Measurements from ENCODE around the gene CDK6. TPM values are rescaled to one million over a fixed set of nuclear protein-coding genes. Genes with fewer than 3 reads are reported as not detected.

Gene CDK6
- total RNA-seq, 1 experiment from 2014 or later: 41.4 TPM

GRCh38 chr7:92854501-92855238 lies 18.3 kb upstream of the CDK6 start:
- CTCF ChIA-PET: no interaction called here

GRCh38 chr7:92851732-92852131 lies 15.4 kb upstream of the CDK6 start:
- Histone ChIP-seq H3K36me3 (ENCODE audit: control insufficient read depth in 1 of 2, insufficient read depth in 2 of 2, low read length in 2 of 2) (no peaks in the 10 kb centered on the region), H4K20me1 (ENCODE audit: insufficient read depth) (no peaks in the 10 kb centered on the region), H3K4me1 (ENCODE audit: control insufficient read depth in 1 of 2, insufficient read depth in 2 of 2, low read length in 2 of 2) (no peaks in the 10 kb centered on the region), H3K79me2 (ENCODE audit: insufficient read depth, low read length) (no peaks in the 10 kb centered on the region), H3K27me3 (ENCODE audit: insufficient read depth, low read length) (no peaks in the 10 kb centered on the region), H2AFZ (ENCODE audit: low read depth, low read length, poor library complexity, severe bottlenecking) (no peak overlapping the region), H3K4me3 (replicated peaks in 1 of 2; ENCODE audit: low read depth in 1 of 2, low read length in 2 of 2) (no peak overlapping the region), H3K27ac (ENCODE audit: low read depth, low read length) (no peak overlapping the region), H3K4me2 (ENCODE audit: low read length) (no peak overlapping the region), H3K9ac (ENCODE audit: low read length) (no peak overlapping the region), H3K9me2 (ENCODE audit: insufficient read depth) (no peaks in the 10 kb centered on the region), H3K9me3 (ENCODE audit: control insufficient read depth in 1 of 2, insufficient read depth in 1 of 2, low read depth in 1 of 2, low read length in 2 of 2) (no peaks in the 10 kb centered on the region)
- ChIA-PET POLR2A (no interaction called here), RAD21 (ENCODE audit: low non-redundant PET in 1 of 2, low total read pairs in 2 of 2, uncharacterized antibody in 2 of 2, unreplicated experiment in 2 of 2) (no interaction called here), CTCF (no interaction called here)
- no peak for TF ChIP-seq SRF (IDR thresholded peaks at IDR 0.05; ENCODE audit: low read depth)
- intact Hi-C loops (cut with micrococcal nuclease): no loop called here
- DNase-seq (ENCODE audit: low read depth, low spot score) (no peak), ATAC-seq (no peak)
- no TSS peak for BruUV-seq (replicated peaks)

More at GRCh38 chr7:92854501-92855238, 18.3 kb upstream of the CDK6 start:
- no peak for TF ChIP-seq MAX (IDR thresholded peaks at IDR 0.05)
- TF ChIP-seq ZNF274 (IDR thresholded peaks at IDR 0.05; ENCODE audit: low read depth, low read length): no peak
- TF ChIP-seq SIN3A (IDR thresholded peaks at IDR 0.05; ENCODE audit: low read depth): no peak
- no peak for TF ChIP-seq ATF3 (IDR thresholded peaks at IDR 0.05)
- DNase-seq (ENCODE audit: low read depth, low spot score): no peak
- Histone ChIP-seq H3K4me1 (ENCODE audit: control insufficient read depth in 1 of 2, insufficient read depth in 2 of 2, low read length in 2 of 2) (no peaks in the 10 kb centered on the region), H3K27ac (ENCODE audit: low read depth, low read length) (no peak overlapping the region), H3K79me2 (ENCODE audit: insufficient read depth, low read length) (no peaks in the 10 kb centered on the region), H3K27me3 (ENCODE audit: insufficient read depth, low read length) (no peaks in the 10 kb centered on the region), H4K20me1 (ENCODE audit: insufficient read depth) (no peaks in the 10 kb centered on the region), H3K9ac (ENCODE audit: low read length) (no peak overlapping the region), H3K4me2 (ENCODE audit: low read length) (no peak overlapping the region), H3K4me3 (replicated peaks in 1 of 2; ENCODE audit: low read depth in 1 of 2, low read length in 2 of 2) (no peak overlapping the region), H2AFZ (ENCODE audit: low read depth, low read length, poor library complexity, severe bottlenecking) (no peak overlapping the region), H3K9me3 (ENCODE audit: control insufficient read depth in 1 of 2, insufficient read depth in 1 of 2, low read depth in 1 of 2, low read length in 2 of 2) (no peaks in the 10 kb centered on the region), H3K36me3 (ENCODE audit: control insufficient read depth in 1 of 2, insufficient read depth in 2 of 2, low read length in 2 of 2) (no peaks in the 10 kb centered on the region), H3K9me2 (ENCODE audit: insufficient read depth) (no peaks in the 10 kb centered on the region)
- no peak for ATAC-seq
- ChIA-PET POLR2A (no interaction called here), RAD21 (ENCODE audit: low non-redundant PET in 1 of 2, low total read pairs in 2 of 2, uncharacterized antibody in 2 of 2, unreplicated experiment in 2 of 2) (no interaction called here)
- no TSS peak for BruUV-seq (replicated peaks)
- intact Hi-C loops (cut with micrococcal nuclease): no loop called here

Data from HCT116 (cell line).